NCI-H2081 treated with DMSO at 0.1 percent for 48 hours (cell line): Measurements from ENCODE around the gene TCEA3.

Source experiments
- DNase-seq: peaks from one replicate; lab custom pipeline; 2025; lab: John Stamatoyannopoulos, UW

Gene TCEA3

GRCh38 chr1:23446661-23447310 is 22.2 kb upstream of the TCEA3 start:
- DNase-seq = no peak

DNA sequence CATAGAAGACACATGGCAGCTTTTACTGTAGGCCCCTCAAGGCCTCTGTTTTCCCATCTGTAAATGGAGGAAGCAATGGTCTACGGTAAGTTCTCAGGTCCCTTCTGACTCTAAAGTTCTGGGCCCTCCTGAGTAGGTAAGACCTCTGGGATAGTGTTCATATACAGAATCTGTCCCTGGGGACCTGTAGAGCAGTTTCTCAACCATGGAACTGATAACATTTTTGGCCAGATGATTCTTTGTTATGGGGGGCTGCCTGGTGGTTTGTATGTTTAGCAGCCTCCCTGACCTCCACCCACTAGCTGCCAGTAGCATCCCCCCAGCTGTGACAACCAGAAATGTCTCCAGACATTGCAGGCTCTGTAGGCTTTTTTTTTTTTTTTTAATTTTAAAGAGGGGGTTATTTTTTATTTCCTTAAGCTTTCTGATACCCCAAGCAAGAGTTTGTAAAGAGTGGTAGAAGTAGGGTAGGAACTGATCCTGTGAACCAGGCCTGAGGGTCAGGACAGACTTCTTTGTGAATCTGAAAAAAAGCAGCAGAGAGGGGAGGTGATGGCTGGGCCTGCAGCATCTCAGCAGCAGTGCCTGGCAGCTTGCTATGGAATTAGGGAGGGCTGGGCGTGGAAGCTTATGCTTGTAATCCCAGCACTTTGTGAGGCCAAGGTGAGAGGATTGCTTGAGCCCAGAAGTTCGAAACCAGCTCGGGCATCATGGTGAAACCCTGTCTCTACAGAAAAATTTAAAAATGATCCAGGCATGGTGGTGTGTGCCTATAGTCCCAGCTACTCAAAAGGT is 20.2 kb upstream of the TCEA3 start:
- no peak for DNase-seq

DNA sequence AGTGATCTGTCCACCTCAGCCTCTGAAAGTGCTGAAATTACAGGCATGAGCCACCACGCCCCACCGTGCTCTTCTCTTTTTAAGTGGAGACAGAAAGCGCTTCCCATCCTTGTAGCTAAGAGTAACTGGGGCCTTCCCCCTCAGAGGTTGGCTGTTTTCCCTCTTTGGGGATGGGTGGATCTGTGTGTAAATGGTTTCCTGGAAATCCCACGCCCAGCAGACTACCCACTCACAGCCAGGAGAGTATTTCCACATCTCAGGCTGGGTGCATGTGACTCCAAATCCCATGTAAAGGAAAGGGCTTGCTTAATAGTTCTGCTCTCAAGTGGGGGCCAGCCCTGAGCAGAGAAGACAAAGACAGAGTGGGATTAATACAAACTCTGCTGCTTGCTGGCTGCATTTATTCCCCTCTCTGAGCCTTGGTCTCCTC is 19.6 kb upstream of the TCEA3 start:
- no peak for DNase-seq

DNA sequence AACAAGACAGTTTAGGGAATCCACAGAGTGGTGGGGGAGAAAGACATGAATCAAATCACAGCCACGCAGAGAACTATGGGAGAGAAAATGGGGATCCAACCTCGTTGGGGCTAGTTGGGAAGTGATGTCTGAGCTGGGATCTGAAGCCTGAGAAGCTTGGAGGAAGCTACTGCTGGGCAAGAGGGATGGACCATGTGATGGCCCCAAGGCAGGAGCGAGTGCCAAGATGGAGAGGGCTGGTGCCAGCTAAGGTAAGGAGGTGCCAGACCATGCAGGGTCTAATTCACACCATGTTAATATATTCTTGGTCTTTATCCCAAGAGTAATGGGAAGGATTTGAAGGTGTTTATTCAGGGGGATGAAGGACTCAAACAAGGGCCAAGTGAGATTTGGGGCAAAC is 18.2 kb upstream of the TCEA3 start:
- DNase-seq = no peak

GRCh38 chr1:23441446-23442148 is 17.0 kb upstream of the TCEA3 start:
- no peak for DNase-seq

DNA sequence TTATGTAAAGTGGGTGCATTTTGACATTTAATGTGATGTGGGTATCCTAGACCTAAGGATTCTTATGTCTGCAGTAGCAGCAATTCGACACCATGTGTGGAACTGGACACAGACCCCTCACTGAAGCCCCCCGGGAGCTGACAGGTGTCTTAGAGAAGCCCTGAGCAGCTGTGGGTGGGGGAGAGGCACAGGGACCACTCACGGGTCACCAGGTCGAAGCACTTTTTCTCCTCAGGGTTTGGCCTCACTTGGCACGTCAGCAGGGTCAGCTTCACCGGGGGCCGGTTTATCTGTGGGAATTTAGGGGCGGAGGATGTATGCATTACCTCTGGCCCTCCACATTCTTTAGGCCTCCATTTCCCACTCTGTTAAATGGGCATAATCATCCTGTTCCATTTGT is 14.0 kb upstream of the TCEA3 start:
- no peak for DNase-seq

- DNase-seq = no peak
These were observed 12.8 kb upstream of the TCEA3 start for GRCh38 chr1:23437355-23437664.

DNA sequence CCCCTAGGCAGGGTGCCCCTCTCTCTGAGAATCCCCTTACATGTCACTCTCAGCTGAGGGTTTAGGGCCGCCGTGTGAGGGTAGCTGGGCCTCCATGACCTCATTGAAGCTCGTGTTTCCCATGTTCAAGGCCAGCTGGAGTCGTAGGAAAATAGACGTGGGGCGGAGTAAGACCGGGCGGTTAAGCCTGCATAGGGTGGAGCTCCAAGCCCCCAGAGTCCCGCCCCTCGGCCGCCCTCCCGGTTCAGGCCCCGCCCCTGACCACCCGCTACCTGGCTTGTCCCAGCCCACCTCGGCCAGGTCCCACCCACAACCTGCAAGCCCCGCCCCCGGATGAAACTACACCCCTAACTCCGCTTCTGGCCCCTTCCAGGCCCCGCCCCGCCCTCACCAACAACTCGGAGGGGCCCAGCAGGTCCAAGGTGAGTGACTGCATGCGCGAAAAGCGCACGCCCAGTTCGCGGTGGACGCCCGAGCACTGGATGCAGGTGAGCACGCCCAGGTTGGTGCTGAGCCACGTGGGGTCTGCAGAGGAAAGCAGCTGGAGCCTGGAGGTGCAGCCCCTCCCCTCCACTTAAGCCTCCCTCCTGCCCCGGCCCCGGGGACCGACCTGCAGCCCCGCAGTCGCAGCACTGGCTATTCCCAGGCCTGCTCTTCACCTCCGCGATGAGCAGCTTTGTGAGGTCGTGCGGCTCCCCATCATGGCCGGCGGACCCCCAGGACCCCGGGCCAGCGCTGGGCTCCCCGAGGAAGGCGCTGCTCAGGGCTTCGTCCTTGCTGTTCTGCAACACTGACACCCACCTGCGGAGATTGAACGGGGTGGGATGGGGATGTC is 12.2 kb upstream of the TCEA3 start:
- DNase-seq = no peak

- DNase-seq = no peak
These were observed 9.8 kb upstream of the TCEA3 start for GRCh38 chr1:23434260-23434775.

- DNase-seq = no peak
These were observed 8.6 kb upstream of the TCEA3 start for GRCh38 chr1:23433122-23433521.

DNA sequence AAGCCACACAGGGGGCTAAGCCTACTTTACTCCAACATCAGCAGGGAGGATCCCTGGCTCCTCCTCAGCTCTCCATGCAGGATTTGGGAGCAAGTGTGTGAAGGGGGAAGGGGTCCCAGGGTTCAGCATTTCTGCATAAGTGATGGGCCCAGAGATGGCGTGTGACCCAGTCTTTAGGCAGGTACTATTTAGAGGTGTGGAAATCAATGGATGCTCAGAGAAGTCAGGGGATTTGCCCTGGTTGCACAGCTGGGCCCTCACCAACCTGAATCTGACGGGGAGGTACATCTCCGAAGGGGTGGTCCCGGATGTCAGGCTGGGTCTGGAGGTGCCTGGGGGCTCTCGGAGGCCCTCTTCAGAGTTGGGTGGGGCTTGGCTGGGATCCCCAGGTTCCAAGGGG is 6.9 kb upstream of the TCEA3 start:
- DNase-seq = no peak

DNA sequence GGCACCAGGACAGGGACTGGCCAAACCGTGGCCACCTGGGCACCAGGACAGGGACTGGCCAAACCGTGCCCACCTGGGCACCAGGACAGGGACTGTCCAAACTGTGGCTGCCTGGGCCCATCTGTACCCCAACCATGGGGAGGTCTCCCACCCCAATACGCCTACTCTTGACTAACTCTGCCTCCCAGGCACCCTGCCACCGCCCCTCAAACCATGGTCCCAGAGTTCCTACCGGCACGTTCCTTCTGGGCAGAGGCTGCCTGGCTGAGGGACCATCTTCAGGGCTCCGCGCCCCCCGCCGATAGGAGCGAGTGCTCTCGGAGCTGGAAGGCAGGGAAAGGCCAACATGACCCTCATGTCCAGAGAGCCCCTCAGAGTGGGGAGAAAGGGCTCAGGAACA is 6.3 kb upstream of the TCEA3 start:
- no peak for DNase-seq

- DNase-seq = no peak
These were observed 3.8 kb upstream of the TCEA3 start for GRCh38 chr1:23428136-23428905.

- DNase-seq = no peak
These were observed 3.0 kb upstream of the TCEA3 start for GRCh38 chr1:23427550-23427949.

GRCh38 chr1:23426828-23427227 is 2.3 kb upstream of the TCEA3 start:
- no peak for DNase-seq

DNA sequence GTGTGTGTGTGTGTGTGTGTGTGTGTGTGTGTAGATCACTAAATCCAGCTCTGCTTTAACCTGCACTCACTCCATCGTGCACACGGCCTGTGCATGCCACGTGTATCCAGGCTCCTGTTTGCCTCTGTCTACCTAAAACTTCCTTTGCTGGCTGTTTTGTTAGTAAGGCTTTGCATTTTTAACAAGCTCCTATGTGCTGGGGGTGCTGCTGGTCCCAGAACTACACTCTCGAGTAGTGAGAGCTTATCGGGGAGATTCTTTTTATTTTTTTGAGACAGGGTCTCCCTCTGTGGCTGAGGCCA is 596 bp upstream of the TCEA3 start:
- DNase-seq = no peak

- no peak for DNase-seq
These were observed 894 bp downstream of the TCEA3 start for GRCh38 chr1:23423415-23424292.

DNA sequence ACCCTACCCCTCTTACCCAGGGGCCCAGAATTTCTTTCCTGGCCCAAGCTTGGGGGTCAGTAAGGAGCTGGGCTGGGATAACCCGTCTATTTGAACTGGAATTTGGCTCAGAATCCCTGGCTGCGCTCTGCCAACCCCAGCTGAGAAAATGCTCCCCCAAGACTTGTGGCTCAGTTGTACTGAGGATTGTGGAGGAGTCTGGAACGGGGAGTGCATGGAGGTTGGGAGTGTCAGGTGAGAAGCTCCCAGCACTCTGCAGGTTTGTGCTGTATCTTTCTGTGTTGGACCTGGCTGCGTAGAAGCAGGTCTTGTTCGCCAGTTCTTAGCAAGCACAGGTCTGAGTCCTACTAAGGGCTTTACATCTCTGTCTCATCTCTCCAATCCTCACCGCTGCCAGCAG is 1.6 kb downstream of the TCEA3 start:
- DNase-seq = no peak

DNA sequence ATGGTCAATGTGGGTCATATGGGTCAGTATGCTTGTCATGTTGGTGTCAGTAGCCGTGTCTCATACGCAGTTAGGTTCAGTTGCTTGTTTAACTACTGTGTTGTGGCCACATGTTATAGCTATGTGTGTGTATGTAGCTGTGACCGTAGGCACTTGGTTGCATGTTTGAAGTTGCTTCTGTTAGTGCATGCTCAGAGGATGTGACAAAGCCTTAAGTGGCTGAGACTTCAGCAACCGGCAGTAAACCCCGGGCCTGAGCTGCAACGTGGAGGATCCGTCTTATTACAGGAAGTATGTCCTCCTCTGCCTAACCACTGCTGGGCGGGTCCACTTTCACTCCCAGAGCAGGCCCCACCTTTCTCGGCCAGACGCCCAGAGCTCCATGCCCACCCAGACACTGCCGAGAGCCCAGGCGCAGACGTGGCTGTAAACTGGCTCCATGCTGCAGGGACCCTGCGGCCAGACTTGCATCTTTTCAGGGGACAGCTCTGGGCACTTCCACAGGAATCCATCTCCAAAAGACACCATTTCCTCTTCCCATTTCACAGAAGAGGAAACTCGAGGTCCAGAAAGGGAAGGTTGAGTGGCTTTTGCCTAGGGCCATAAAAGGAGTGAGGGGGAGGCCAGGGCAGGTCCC is 2.2 kb downstream of the TCEA3 start:
- DNase-seq = no peak

DNA sequence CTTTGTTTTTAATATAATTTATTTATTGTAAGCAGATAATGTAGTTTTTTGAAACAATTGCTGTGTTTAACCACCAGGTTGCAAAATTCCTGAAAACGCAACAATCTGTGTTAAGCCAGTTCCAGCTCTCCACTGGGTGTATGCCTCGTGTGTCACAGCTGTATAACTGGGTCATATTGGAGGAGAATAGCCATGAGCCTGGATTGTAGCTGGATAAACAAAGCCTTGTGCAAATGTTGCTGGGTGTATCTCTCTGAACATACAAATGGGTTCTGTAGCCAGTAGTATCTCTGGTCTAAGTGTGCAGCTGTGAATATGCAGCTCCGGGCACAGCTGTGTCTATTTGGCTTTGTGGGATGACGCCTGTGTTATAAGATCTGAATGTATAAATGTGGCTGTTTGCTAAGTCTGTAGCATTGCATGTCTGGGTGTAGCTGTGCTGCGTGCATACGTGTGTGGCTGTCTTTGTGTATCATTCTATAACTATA is 2.8 kb downstream of the TCEA3 start:
- no peak for DNase-seq
